ENCODE data around the gene TAF11L14.

The TAF11L14 gene

DNA sequence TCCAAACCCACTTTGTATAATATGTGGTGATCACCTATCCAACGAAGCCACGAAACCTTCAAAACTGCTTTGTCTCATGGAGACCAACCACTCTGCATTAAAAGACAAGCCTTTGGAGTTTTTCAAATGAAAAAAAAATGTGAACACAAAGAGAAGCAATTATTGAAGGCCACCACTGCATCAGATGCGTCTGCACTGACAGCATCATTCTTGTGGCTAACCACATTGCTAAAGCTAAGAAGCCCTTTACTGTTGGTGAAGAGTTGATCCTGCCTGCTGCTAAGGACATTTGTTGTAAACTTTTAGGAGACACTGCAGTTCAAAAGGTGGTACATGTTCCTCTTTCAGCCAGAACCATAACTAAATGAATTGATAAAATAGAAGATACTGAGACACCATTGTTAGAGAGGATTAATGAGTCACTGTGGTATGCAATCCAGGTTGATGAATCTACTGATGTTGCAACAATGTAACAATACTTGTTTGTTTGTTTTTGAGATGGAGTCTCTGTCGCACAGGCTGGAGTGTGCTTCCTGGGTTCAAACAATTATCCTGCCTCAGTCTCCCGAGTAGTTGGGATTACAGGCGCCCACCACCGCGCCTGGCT lies 45.4 kb downstream of the TAF11L14 start:
- no peak for DNase-seq (ENCODE audit: low spot score)

DNA sequence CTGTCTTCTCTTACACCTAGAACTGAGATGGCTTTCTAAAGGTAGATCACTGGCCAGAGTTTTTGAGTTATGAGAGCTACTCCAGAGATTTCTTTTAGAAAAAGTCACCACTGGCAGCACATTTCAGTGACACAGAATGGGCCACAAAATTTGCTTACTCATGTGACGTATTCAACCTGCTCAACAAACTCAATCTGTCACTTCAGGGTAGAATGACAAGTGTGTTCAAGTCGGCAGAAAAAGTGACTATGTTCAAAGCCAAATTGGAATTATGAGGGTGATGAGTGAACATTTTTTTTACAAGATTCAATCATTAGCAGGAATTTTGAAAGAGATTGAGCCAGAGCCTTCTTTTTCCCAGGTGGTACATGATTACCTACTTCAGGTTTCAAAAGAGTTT lies 46.5 kb downstream of the TAF11L14 start:
- DNase-seq (ENCODE audit: low spot score): no peak

Data from globus pallidus (tissue), 1 donor.